Amniotic epithelial cell (primary cell): Measurements from ENCODE around the gene RHD.
A peak's percentile ranks its signal among the peaks of the same experiment; 100 is the strongest.
"Not testable (repeated sequence)": the region's sequence is repeated elsewhere in the genome, so short reads cannot be mapped to it uniquely, and the experiment has no call there.

Experiments
- DNase-seq: peaks from one replicate; pipeline ENCODE4 v3.0.0-alpha.2; 2010; ENCODE audit warnings: low read depth

RHD gene

DNA sequence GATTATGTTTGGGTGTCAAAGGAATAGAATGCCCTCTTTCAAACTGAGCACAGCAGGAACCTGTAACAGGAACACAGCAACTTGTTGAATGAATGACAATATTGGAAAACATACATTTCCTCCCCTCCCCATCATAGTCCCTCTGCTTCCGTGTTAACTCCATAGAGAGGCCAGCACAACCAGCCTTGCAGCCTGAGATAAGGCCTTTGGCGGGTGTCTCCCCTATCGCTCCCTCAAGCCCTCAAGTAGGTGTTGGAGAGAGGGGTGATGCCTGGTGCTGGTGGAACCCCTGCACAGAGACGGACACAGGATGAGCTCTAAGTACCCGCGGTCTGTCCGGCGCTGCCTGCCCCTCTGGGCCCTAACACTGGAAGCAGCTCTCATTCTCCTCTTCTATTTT lies at the start of gene RHD:
Gene RHD (plus strand): TSS at position 272 of the 400 bp plus-strand sequence. CDS start 39 bp downstream, at position 311.
- not testable (repeated sequence) for DNase-seq

DNA sequence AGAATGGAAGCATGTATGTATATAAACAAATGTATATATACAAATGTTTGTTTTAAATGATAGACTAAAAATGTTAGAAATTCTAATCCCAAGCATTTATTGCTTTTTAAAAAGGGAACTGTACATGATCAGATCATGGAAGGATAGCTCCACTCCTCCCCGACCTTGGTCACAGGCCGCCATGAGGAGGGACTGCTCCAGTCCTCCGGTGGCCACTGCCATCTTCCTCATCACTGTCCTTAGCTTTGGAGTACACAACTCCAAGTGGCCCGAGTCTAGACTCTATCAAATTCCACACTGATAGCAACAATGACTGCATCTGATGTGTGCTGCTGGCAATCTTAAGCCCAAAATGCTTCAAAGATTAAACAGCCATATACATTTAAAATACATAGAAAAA lies 49.7 kb upstream of the RHD start:
- no peak for DNase-seq

DNA sequence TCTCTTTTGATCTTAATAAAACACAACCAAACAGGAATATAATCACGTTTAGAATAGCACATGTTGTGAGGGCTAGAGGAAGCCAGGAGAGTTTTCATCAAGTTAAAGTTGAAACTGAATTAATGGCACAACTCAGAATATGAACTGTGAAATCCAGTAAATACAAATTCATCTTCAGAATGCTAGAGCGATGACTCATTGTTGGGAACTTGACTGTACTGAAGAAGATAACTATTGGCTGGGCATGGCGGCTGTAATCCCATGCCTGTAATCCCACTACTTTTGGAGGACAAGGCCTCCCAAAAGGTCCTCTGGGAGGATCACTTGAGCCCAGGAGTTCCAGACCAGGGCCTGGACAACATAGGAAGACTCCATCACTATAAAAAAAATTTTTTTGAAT lies 48.8 kb upstream of the RHD start:
- peak; percentile 74 for DNase-seq

DNA sequence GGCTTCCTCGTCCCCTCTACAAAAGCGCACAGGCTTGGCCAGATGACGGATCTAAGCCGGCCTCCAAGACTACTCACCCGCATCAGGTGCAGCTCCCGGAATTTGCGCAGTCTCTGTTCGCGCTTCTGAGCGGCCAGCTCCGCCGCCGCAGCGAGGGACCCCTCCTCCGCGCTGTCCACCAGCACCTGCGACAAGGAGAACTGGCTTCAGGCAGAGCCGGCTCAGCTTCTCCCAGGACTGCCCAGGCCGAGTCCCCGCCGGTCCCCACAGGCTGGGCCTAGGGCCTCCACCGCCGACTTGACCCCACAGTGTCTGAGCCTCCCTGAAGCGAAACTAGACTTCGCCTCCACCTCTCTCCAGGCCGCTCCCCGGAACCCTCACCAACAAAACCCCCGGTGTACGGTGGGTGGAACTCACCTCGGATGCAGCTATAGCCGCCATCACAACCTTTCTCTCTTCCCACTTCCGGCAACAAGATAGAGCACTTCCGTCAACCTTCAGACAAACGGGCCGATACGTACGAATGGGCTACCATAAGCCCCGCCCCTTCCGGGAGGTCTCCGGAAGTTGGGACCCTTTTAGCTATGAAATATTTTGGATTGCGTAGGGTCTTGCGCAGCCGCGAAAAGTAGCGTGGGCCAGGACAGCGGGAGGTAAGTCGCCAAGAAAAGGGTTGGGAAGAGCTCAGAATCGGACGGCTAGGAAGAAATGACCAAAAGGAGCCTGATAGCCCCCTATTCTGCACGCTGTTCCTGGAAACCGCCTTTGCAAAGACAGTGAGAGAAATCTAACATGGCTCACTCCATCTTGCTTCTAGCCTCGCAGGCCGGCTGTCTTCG lies 40.1 kb upstream of the RHD start, which contains the start of gene SYF2:
Gene SYF2 (minus strand): TSS at position 476 of the 839 bp plus-strand sequence. CDS start 35 bp downstream, at position 441.
- peak; percentile 92 for DNase-seq

DNA sequence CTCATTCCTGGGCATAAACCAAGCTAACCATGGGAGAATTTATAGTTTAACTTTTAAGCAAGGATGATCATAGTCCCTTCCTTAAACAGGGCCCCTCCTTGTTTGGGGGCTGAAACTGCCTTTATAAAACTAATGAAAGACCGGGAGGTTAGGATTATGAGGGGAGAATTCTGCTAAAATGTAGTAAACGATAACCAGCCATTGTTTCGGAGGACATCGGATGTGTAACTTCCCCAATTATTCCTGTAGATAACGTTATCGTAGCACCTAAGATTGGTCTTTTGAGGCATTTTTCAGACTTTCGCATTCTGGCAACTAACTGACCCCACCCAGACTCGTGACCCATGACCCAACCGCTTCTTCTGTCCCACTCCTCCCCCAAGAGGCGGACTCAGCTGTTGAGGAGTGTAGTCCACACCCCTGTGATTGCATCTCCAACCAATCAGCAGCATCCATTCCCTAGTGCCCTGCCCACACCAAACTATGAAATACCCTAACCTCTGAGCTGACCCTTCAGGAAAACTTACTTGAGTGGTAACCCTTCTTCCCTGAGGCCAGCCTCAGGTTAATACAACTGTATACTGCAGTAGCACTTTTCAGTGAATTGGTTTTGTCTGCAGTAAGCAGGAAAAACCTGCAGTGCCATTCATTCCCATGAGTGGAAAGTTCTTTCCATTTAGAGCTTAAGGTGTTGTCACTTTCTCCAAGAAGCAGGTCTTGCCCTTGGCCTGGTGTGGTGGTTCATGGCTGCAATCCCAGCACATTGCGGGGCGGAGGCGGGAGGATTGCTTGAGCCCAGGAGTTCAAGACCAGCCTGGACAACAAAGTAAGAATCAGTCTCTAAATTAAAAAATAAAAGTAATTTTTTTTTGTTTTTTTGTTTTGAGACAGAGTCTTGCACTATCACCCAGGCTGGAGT lies 39.2 kb upstream of the RHD start:
- DNase-seq: peak; percentile 94

DNA sequence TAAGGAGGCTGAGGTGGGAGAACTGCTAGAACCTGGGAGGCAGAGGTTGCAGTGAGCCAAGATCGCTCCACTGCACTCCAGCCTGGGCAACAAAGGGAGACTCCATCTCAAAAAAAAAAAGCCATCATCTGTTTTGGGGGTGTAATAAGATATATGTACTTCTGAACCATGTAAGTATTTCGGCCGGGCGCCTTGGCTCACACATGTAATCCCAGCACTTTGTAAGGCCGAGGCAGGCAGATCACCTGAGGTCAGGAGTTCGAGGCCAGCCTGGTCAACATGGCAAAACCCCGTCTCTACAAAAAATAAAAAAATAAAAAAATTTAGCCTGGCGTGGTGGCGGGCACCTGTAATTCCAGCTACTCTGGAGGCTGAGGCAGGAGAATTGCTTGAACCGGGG lies 36.9 kb upstream of the RHD start:
- not testable (repeated sequence) for DNase-seq

DNA sequence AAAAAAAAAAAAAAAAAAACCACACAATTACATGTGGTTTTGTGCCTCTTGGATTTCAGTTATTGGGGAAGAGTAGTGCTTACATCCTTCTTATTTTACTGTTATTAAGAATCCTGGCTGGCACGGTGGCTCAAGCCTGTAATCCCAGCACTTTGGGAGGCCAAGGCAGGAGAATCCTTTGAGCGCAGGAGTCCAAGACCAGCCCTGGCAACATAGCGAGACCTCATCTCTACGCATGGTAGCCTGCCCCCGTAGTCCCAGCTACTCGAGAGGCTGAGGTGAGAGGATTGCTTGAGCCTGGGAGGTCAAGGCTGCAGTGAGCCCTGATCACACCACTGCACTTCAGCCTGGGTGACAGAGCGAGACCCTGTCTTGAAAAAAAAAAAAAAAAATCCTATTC lies 36.0 kb upstream of the RHD start:
- DNase-seq: not testable (repeated sequence)

DNA sequence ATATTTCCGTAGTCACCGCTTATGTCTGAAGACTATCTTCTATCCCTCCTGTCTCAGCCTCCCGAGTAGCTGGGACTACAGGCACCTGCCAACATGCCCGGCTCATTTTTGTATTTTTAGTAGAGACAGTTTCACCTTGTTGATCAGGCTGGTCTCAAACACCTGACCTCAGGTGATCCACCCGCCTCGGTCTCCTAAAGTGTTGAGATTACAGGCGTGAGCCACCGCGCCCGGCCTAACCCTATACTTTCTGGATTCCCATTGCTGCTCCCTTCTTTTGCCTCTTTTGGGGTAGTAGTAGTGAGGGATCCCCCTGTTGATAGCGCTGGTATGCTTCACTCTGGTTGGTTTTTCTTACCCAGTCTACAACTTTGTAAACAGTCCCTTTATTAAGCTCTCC lies 34.3 kb upstream of the RHD start:
- DNase-seq: no peak

DNA sequence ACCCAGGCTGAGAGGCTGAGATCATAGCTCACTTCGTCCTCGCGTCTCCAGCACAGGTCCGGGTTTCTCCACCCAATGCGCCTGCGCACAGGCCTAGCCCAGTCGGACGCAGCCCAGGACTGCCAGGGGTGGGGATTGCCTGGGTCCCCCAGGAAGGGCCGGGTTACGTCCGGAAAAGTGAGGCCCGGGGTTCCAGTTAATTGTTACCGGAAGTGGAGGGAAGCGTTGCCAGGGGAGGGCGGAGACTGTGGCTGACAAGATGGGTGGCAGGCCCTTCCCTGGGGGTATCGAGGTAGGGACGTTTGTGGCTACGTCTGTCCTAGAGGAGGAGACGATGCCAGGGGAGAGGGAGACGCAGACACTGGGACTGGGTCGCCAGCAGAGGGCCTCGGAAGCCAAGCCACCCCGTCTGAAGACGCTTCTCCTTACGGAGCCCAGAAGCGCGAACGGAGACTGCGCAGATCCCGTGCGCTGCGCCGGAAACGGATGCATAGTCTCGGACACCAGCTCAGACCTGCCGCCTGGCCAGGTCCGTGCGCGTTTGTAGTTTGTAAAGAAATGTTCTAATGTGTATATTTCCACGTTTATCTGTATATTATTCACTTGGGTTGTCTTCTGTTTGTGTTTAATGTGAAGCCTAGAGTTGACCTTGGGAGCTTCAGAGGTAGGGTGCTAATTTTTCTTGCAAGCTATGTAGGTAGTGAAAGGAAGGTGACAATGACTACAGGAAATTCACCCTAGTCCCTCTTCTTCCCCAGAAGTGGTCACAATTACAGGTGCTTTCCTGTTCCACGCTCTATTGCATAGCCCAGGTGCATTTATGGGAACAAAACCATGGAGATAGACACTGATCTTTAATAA lies 32.4 kb upstream of the RHD start:
- DNase-seq: peak; percentile 84

DNA sequence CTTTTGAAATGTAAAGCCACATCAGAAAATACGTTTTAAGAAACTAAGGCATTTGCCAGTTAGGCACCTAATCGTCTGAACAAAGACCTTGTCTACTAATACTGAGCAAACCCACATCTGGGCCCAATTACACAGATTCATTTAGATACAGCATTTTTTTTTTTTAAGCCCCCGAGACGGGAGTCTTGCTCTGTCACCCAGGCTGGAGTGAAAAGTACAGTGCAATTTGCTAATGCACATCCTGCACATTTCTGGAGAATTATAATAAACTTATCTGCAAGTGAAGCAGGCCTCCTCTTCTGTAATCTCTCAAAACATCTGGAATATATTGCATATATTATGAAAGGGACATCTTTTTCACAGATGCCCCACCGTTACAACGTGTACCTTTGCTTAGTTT lies 28.4 kb upstream of the RHD start:
- DNase-seq: no peak

DNA sequence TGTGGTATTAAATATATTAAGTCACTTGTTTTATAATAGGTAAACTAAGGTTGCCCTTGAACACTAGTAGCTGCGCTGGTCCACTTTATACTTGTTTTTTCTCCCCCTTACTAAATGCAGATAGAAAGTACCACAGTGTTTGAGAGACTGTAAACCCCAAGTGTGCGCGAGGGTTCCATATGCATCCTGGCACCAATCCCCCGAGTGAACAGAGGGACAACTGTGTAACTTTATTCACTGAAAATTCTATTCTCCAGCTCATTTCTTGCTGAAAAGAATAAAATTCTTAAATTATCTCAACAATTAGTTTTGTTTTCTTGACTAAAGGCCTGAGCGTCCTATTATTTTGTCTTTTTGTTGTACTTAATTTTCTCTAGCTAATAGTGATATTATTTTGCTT lies 26.9 kb upstream of the RHD start:
- DNase-seq: no peak

DNA sequence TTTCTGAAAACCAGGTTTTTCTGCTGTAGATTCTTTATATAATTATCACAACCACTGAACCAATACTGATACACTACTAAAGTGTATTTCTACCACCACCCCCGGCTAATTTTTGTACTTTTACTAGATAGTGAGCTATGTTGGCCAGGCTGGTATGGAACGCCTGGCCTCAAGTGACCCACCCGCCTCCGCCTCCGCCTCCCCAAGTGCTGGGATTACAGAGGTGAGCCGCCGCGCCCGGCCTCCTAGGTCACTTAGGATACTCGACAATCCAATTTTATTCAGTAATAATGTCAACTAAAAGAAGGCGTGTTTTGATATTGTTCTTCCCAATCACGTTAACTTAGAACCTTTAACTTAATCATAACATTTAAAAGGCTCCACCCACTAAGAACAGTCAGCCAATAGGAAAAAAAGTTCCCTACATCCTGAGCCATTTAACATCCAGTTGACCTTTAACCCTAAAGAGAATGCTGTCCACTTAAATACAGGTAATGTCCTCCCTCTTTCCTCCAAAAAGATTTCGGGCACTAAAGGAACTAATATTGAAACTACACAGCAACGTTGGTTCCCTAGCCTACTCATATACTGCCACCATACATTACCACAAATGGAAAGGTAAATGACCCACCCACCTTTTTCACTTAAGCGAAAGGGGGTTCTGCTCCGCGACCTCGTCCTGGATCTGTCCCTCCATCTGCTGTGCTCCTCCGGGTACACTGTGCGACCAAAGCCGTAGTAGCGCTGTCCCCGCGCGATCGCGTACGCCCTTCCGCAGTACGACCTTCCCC lies 26.3 kb upstream of the RHD start:
- DNase-seq: peak; percentile 70

DNA sequence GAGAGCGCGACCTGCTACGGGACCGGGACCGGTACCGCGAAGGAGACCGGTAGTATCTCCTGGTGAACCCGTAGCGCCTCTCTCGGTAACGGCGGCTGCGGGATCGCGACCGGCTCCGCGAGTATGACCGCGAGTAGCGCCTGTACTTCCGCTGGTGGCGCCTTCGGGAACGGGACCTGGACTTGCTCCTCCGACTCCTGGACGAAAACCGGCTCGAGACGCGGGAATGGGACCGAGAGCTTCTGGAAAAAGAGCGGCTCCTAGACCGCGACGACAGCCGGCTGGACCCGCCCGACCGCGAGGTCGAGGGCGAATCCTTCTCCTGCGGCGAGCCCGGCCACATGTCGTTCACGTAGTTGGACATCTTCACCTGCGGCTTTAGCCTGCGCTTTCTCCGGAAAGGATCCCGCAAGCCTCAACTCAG lies 25.7 kb upstream of the RHD start:
- no peak for DNase-seq

DNA sequence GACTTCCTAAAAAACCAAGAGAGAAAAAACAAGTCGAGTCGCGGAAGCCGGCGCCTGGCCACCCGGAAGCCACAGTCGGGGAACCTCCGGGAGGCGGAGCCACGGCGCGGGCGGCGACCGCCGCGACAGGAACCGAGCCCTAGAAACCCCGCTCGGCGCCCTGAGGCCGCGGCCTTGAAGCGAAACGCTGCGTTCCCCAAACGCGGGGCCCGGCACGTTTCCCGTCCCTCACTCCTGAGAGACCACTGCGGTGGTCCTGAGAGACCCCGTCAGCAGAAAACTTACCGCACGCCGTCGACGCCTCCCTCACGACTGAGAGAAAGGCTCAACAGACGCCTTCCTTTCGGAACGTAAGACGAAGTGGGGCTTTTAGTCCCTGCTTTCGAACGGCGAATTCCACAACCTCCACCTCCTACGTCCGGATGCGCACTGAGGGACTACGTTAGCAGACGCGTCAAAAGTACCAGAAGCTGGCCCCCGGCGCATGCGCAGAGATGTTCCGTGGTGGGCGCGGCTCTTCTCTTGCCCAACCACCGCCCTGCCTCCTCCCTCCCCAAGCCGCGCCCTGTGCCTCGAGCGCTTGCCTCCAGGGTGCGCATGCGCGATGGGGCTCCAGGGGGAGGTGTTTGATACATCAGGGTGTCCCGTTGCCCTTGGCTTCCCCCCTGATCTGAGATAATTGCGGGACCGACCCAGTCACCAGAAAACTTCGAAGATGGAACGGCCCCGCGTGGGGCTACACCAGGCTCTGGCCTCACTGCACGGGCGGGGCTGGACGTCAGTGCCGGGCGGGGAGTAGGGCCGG lies 25.1 kb upstream of the RHD start, which contains the start of gene RSRP1:
Gene RSRP1 (minus strand): TSS at position 431 of the 805 bp plus-strand sequence. CDS start 491 bp downstream, outside the sequence.
- peak; percentile 92 for DNase-seq

DNA sequence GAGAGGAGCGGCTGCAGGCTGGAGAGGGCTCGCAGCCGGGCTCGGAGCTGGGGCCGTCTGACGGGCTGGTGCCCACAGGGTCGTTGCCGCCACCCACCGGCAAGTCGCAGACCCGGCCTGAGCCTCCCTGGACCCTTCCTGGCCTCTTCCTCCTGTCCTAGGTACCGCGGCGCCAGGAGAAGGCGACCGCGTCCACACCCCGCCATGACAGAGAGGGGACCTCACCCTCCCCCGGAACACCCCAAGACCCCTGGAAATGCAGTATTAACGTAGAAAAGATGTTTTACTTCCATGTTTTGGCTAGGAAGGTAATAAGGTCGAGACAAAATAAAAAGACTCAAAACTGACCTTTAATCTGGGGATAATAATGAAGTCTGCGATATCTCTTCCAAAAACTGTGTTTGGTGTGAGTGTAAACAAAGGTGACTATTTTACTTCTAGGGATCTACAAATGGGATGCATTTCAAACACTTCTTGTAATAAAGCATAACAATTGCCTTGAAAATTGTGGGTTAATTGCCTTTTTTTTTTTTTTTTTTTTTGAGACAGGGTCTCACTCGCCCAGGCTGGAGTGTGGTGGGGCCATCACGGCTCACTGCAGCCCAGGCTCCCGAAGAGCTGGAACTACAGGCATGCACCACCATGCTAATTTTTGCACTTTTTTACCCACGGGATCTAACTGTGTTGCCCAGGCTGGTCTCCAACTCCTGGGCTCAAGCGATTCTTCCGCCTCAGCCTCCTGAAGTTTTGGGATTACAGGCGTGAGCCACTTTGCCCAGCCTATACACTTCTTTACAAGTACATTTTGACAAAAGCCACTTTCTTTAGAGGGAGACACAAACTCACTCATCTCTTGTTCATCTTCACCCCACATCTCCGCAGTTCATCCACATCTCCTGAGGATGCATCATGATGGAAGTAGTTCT lies 24.2 kb upstream of the RHD start:
- no peak for DNase-seq

DNA sequence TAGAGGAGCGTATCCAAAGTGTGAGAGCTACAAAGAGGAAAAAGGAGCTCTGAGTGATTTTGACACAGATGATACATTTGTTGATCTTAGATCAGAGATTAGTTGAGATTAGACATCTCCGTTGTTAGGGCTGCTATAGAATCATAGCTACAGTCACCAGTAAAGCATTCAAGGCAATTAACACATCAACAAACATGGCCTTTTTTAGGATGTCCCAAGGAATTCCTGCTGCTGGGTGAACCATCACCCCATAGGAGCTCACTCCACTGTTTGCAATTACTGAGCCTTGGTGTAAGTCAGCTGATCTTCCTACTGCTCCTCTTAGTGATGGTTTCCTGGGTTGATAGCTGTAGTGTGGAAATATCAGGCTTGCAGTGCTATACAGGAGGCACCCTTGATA lies 18.4 kb upstream of the RHD start:
- DNase-seq: peak; percentile 78

DNA sequence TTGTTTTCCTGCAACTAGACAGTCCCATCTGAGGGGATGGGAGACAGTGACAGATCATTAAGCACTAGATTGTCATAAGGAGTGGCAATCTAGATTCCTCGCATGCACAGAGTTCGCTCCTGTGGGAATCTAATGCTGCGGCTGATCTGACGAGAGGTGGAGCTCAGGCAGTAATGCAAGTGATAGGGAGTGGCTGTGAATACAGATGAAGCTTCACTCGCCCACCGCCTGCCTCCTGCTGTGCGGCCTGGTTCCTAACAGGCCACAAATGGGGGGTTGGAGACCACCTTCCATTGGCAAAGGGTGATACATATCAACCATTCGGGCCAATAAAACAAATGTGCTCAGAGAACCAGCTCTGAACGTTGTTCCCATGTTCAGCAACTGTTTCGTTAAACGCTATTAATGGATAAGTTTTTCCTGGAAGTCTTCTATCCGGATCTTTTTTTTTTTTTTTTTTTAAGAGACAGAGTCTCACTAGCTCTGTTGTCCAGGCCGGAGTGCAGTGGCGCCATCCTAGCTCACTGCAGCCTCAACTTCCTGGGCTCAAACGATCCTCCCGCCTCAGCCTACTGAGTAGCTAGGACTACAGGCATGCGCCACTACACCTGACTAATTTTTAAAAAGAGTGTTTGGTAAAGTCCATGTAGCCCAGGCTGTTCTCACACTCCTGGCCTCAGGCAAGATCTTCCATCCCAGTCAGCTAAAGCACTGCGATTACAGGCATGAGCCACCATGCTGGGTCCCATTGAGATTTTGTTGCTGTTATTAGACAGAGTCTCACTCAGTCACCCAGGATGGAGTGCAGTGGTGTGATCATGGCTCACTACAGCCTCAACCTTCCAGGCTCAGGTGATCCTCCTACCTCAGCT lies 16.4 kb upstream of the RHD start:
- DNase-seq: no peak

DNA sequence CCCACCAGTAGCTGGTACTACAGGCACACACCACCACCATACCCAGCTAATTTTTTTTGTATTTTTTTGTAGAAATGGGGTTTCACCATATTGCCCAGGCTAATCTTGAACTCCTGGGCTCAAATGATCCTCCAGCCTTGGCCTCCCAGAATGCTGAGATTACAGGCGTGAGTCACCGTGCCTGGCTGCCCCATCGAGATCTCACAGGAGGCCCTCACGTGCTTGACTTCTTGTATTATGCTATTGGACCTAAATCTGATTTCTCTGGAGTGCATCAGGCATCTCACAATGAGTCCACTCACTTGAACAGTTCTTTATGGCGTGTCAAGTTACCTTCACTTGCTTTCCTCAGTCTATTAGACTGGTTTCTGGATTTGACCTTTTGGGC lies 15.7 kb upstream of the RHD start:
- peak; percentile 62 for DNase-seq
